ENCODE measurements around the gene ZNF629.

GRCh38 chr16:30753596-30753995, 33.4 kb downstream of the ZNF629 start:
- TF ChIP-seq EZH2phosphoT487 (IDR thresholded peaks at IDR 0.05; ENCODE audit: low read length) (no peak), CTCF (IDR thresholded peaks at IDR 0.05; ENCODE audit: low read length) (no peak), EZH2 (optimal IDR thresholded peaks at IDR 0.05; ENCODE audit: low read depth, low read length) (no peak)
